Middle frontal gyrus (tissue), 1 donor: Measurements from ENCODE around the gene NPNT.

Experiments used
- DNase-seq: peaks from one replicate; pipeline ENCODE4 v3.0.0-alpha.2; 2015; ENCODE audit warnings: low spot score; ENCODE audit errors: extremely low spot score

The NPNT gene

GRCh38 chr4:105970371-105970770 lies 75.1 kb downstream of the NPNT start:
- no peak for DNase-seq

- no peak for DNase-seq
Measured at GRCh38 chr4:105971036-105971435, 75.8 kb downstream of the NPNT start.

- DNase-seq = no peak
Measured at GRCh38 chr4:105972946-105973621, 77.8 kb downstream of the NPNT start.

- no peak for DNase-seq
Measured at GRCh38 chr4:105976915-105977314, 81.6 kb downstream of the NPNT start.

GRCh38 chr4:105978684-105979296 lies 83.5 kb downstream of the NPNT start:
- DNase-seq = no peak

- no peak for DNase-seq
Measured at GRCh38 chr4:105979506-105979905, 84.2 kb downstream of the NPNT start.

- no peak for DNase-seq
Measured at GRCh38 chr4:105988671-105989070, 93.4 kb downstream of the NPNT start.

- no peak for DNase-seq
Measured at GRCh38 chr4:105989485-105990242, 94.4 kb downstream of the NPNT start.

- no peak for DNase-seq
Measured at GRCh38 chr4:105990933-105991332, 95.7 kb downstream of the NPNT start.

GRCh38 chr4:105991726-105992125 lies 96.5 kb downstream of the NPNT start:
- no peak for DNase-seq

GRCh38 chr4:105992641-105993305 lies 97.5 kb downstream of the NPNT start:
- DNase-seq = no peak

- no peak for DNase-seq
Measured at GRCh38 chr4:105994061-105994460, 98.8 kb downstream of the NPNT start.

- no peak for DNase-seq
Measured at GRCh38 chr4:105994841-105995501, 99.7 kb downstream of the NPNT start.

- DNase-seq = no peak
Measured at GRCh38 chr4:105996845-105997244, 101.6 kb downstream of the NPNT start.

- DNase-seq = no peak
Measured at GRCh38 chr4:105998171-105999063, 103.1 kb downstream of the NPNT start.

GRCh38 chr4:106002994-106003393 lies 107.7 kb downstream of the NPNT start:
- no peak for DNase-seq

GRCh38 chr4:106010761-106011160 lies 115.5 kb downstream of the NPNT start:
- DNase-seq = no peak

GRCh38 chr4:106011387-106011786 lies 116.1 kb downstream of the NPNT start:
- no peak for DNase-seq

- no peak for DNase-seq
Measured at GRCh38 chr4:106017975-106018374, 122.7 kb downstream of the NPNT start.

GRCh38 chr4:106019771-106020170 lies 124.5 kb downstream of the NPNT start:
- no peak for DNase-seq
